ENCODE measurements around the gene ATP6V0A4. TPM values are rescaled to one million over a fixed set of nuclear protein-coding genes. Genes with fewer than 3 reads are reported as not detected.
"Not testable (repeated sequence)": the region's sequence is repeated elsewhere in the genome, so short reads cannot be mapped to it uniquely, and the experiment has no call there.

ATP6V0A4 gene
- total RNA-seq, 2 donors from 2014 or later: 0.38 to 0.74 TPM

DNA sequence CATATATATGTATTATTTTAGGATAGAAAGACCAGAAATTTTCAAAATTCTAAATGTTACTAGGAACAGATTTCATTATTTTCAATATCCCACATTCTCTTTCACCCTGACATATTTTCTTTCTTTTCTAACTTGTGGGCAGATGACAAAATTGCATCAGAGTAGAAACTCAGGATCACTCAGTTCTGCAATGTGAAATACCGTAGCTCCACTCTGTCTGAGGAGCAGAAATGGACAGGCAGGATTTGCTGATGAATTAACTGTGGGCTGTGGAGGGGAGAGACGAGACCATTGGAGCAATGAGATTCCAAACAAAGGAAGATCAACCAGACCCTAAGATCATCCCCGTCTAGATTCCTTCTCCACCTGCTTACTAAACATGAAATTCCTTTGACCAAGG is 59.9 kb downstream of the ATP6V0A4 start:
- DNase-seq: no peak
- H3K27ac Mint-ChIP-seq: no peak overlapping the region
- peaks cover 0 to 2% of the 10 kb centered on the region in 2 donors for H3K9me3 Mint-ChIP-seq
- peaks cover 11% of the 10 kb centered on the region for H3K4me1 Mint-ChIP-seq (ENCODE audit: low read depth)
- H3K36me3 Mint-ChIP-seq (ENCODE audit: insufficient read depth in 2 of 2): peaks cover 2 to 6% of the 10 kb centered on the region in 2 donors
- peaks cover 12% of the 10 kb centered on the region for H3K27me3 Mint-ChIP-seq (ENCODE audit: low read depth)
- no peak overlapping the region for H3K4me3 Mint-ChIP-seq
- ATAC-seq (replicated peaks in 1 of 2): no peak

DNA sequence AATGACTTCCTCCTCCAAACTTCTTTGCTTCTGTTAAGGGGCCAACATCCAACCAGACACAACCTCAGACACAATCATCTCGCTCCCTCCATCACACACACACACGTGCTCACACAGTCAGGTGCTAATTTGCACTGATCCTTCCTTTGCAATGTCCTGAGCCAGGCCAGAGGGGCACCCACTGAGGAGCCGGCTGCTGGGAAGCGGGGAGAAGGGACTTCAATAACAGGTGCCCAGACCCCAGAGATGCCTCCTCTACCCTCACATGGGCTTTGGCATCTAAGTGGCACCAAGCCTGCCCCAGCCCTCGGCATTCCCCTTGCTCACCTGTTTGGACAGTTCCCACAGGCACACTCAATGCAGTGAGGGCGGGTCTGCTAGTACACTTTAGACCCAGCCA is 62.6 kb downstream of the ATP6V0A4 start:
- Mint-ChIP-seq H3K36me3 (ENCODE audit: insufficient read depth in 2 of 2) (peaks cover 2 to 6% of the 10 kb centered on the region in 2 donors), H3K9me3 (peaks cover 0 to 2% of the 10 kb centered on the region in 2 donors), H3K4me1 (ENCODE audit: low read depth) (peaks cover 17% of the 10 kb centered on the region), H3K27ac (no peak overlapping the region), H3K27me3 (ENCODE audit: low read depth) (peaks cover 12% of the 10 kb centered on the region), H3K4me3 (no peak overlapping the region)
- no peak for ATAC-seq (replicated peaks in 1 of 2)
- no peak for DNase-seq

DNA sequence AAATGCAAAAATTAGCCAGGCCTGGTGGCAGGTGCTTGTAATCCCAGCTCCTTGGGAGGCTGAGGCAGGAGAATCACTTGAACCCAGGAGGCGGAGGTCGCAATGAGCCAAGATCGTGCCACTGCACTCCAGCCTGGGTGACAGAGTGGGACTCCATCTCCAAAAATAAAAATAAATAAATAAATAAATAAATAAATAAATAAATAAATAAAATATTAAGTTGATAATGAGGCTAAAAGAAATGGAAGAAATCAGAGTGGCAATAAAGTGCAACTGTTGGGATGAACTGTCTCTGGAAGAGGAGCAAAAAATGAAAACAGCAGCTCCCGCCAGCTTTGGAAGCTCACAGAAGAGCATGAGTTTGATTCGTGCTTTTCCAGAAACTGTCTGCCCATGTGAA is 66.3 kb downstream of the ATP6V0A4 start:
- not testable (repeated sequence) for H3K4me1 Mint-ChIP-seq (ENCODE audit: low read depth); H3K9me3 Mint-ChIP-seq; H3K36me3 Mint-ChIP-seq (ENCODE audit: insufficient read depth in 2 of 2); H3K27me3 Mint-ChIP-seq (ENCODE audit: low read depth); ATAC-seq (replicated peaks in 1 of 2); H3K27ac Mint-ChIP-seq; H3K4me3 Mint-ChIP-seq; DNase-seq

DNA sequence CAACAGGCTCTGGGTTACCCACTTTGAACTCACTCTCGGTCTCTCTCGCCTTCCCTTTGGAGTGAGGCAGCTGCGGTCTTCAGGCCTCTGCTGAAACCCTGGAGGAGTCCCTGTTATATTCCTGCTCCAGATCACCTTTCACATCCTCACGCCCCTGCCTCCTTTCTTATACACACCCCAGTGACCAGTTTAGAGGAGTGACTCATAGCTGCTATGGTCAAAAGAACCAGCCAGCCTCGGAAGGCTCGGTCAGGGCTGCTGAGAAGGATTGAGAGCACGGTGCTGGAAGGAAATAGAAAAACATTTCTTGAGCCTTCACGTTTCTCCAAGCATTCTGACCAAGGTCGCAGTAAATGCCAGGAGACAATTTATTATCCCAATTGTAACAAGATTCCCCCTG is 68.6 kb downstream of the ATP6V0A4 start:
- Mint-ChIP-seq H3K4me3 (no peak overlapping the region), H3K9me3 (peaks cover 0 to 2% of the 10 kb centered on the region in 2 donors), H3K27ac (no peak overlapping the region), H3K4me1 (ENCODE audit: low read depth) (peaks cover 7% of the 10 kb centered on the region), H3K36me3 (ENCODE audit: insufficient read depth in 2 of 2) (no peaks in the 10 kb centered on the region), H3K27me3 (ENCODE audit: low read depth) (no peaks in the 10 kb centered on the region)
- no peak for DNase-seq
- no peak for ATAC-seq (replicated peaks in 1 of 2)

DNA sequence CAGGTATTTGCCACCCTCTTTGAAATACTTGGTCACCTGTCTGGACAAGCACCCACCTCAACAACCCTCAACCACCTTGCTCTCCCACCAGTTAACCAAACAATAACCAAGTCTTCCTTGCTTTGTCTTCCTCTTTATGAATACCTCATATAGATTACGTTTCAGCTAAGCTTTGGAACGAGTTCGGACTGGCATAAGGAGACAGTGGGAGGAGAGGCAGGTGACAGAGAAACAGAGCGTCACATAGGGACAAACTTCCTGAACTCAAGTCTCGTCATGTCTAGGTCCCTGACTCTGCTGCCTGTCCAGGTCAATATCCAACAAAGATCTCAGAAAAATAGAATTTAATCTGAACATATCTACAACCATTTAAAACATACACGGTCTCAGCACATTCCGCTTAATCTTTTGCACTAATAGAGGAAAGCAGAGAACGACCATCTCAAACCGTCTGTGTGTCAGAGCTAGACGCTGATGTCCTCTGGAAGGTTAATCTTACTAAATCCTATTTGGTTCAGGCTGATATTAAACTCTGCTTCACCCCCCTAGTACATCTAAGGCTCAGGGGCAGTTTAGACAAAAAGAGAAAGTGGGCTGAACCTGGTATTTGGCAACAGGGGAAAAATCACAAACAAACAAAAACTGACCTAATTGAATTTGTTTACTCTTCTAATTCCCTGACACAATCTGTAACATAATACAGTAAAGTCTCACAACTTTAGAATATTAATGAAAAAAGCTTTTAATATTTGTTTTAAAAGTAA is 70.5 kb downstream of the ATP6V0A4 start:
- no peak overlapping the region for H3K27ac Mint-ChIP-seq
- H3K9me3 Mint-ChIP-seq: peaks cover 0 to 2% of the 10 kb centered on the region in 2 donors
- peaks cover 1% of the 10 kb centered on the region for H3K4me1 Mint-ChIP-seq (ENCODE audit: low read depth)
- H3K36me3 Mint-ChIP-seq (ENCODE audit: insufficient read depth in 2 of 2): no peaks in the 10 kb centered on the region
- ATAC-seq (replicated peaks in 1 of 2): no peak
- no peak overlapping the region for H3K4me3 Mint-ChIP-seq
- H3K27me3 Mint-ChIP-seq (ENCODE audit: low read depth): no peaks in the 10 kb centered on the region
- DNase-seq: no peak

DNA sequence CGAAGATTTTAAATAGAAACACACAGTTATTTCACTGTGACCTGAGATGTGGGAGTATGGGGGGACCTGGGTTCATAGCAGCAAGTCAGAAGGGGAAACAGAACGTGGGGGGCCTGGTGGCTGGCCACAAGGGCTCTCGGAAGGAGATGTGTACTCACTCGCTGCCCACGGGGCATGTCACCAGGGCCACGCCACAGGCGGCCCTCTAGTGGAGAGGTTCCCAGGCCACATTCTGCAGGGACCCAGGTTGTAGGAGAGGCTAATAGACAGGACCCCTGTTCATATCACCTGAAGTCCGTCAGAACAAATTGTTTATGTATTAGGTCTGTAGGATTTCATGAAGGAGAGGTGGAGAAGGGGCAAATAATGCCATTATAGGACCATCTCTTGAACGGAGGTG is 71.7 kb downstream of the ATP6V0A4 start:
- Mint-ChIP-seq H3K36me3 (ENCODE audit: insufficient read depth in 2 of 2) (no peaks in the 10 kb centered on the region), H3K27me3 (ENCODE audit: low read depth) (no peaks in the 10 kb centered on the region), H3K4me1 (ENCODE audit: low read depth) (no peaks in the 10 kb centered on the region), H3K9me3 (peaks cover 0 to 2% of the 10 kb centered on the region in 2 donors), H3K4me3 (no peak overlapping the region), H3K27ac (no peak overlapping the region)
- DNase-seq (no peak), ATAC-seq (replicated peaks in 1 of 2) (no peak)

DNA sequence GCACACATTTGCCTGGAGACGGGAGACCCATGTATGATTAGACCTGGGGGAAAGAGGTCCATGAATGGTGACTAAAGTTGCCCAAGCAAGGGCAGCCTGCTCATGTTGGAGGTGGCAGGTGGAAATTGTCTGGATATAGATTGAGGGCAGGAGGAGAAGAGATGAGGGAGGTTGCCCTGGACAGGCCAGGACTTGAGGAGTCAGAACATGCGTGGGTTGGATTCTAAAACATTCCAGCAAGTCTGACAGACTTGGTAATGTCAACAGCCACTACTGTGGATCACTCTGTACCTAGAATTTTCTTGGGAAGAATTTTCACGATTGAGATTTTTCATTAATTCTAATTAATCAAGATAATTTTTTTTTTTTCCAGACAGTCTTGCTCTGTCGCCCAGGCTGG is 77.7 kb downstream of the ATP6V0A4 start:
- Mint-ChIP-seq H3K27ac (no peak overlapping the region), H3K36me3 (ENCODE audit: insufficient read depth in 2 of 2) (no peaks in the 10 kb centered on the region), H3K27me3 (ENCODE audit: low read depth) (peaks cover 27% of the 10 kb centered on the region), H3K4me1 (ENCODE audit: low read depth) (peaks cover 20% of the 10 kb centered on the region), H3K4me3 (no peak overlapping the region), H3K9me3 (no peaks in the 10 kb centered on the region)
- no peak for ATAC-seq (replicated peaks in 1 of 2)
- no peak for DNase-seq

DNA sequence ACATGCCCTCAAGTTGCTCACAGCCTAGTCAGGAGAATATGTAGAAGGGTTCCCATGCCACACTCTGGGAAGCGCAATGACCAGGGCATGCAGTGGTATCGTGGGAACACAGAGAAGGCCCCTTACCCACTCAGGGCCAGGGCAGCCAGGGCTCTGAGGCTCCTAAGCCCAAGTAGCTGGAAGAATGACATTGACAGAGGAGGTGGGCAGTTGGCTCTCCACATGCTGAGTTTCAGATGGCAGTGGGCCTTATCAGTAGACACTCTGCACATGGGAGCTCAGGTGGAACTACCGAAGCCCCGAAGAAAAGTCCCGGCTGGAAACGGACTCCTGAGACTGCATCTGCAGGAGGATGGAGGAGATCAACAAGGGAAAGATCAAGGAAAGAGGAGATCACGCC is 81.1 kb downstream of the ATP6V0A4 start:
- Mint-ChIP-seq H3K27ac (no peak overlapping the region), H3K27me3 (ENCODE audit: low read depth) (peaks cover 27% of the 10 kb centered on the region), H3K4me1 (ENCODE audit: low read depth) (peaks cover 33% of the 10 kb centered on the region), H3K9me3 (no peaks in the 10 kb centered on the region), H3K36me3 (ENCODE audit: insufficient read depth in 2 of 2) (no peaks in the 10 kb centered on the region), H3K4me3 (peak overlapping the region in 1 of 2 donors; percentile 31)
- DNase-seq (no peak), ATAC-seq (replicated peaks in 1 of 2) (no peak)

DNA sequence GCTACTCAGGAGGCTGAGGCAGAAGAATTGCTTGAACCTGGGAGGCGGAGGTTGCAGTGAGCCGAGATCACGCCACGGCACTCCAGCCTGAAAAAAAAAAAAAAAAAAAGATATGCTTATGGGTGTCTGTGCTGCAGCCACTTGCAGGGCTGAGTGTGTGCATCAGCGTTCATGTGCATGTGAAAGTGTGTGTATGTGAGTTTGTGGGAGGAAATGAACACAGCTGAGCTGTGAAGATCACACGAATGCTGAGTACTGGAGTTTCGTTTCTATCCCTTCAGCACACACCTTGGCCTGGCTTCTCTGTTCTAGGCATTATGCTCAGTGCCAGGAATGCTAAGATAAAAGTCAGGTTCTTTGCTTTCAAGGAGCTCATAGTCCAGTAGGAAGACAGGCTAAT is 84.8 kb downstream of the ATP6V0A4 start:
- ATAC-seq (replicated peaks in 1 of 2) (peak; percentile 52 to 56), DNase-seq (no peak)
- no peaks in the 10 kb centered on the region for H3K9me3 Mint-ChIP-seq
- peak overlapping the region in 1 of 2 donors; percentile 12 for H3K4me3 Mint-ChIP-seq
- peaks cover 32% of the 10 kb centered on the region for H3K4me1 Mint-ChIP-seq (ENCODE audit: low read depth)
- peaks cover 15% of the 10 kb centered on the region for H3K27me3 Mint-ChIP-seq (ENCODE audit: low read depth)
- no peaks in the 10 kb centered on the region for H3K36me3 Mint-ChIP-seq (ENCODE audit: insufficient read depth in 2 of 2)
- peak overlapping the region; percentile 3 for H3K27ac Mint-ChIP-seq

DNA sequence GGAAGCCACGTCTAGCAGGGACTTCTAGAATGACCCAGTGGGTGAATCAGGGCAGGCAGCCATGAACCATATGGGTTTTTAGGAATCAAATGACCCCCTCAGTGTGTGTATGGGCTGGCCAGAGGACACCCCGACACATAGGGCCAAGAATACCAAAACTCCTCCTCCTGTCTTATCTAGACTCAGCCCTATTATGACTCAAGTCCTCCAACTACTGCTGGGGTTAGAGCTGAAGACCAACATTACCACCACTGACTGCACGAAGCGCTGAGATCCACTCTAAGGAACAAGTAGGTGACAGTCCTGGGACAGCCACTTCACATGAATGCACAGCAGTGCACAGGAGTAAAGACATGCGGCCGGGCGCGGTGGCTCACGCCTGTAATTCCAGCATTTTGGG is 85.3 kb downstream of the ATP6V0A4 start:
- peak overlapping the region in 1 of 2 donors; percentile 12 for H3K4me3 Mint-ChIP-seq
- H3K27me3 Mint-ChIP-seq (ENCODE audit: low read depth): peaks cover 10% of the 10 kb centered on the region
- DNase-seq: no peak
- H3K9me3 Mint-ChIP-seq: no peaks in the 10 kb centered on the region
- peaks cover 27% of the 10 kb centered on the region for H3K4me1 Mint-ChIP-seq (ENCODE audit: low read depth)
- no peak overlapping the region for H3K27ac Mint-ChIP-seq
- peak; percentile 28 to 34 for ATAC-seq (replicated peaks in 1 of 2)
- H3K36me3 Mint-ChIP-seq (ENCODE audit: insufficient read depth in 2 of 2): no peaks in the 10 kb centered on the region

DNA sequence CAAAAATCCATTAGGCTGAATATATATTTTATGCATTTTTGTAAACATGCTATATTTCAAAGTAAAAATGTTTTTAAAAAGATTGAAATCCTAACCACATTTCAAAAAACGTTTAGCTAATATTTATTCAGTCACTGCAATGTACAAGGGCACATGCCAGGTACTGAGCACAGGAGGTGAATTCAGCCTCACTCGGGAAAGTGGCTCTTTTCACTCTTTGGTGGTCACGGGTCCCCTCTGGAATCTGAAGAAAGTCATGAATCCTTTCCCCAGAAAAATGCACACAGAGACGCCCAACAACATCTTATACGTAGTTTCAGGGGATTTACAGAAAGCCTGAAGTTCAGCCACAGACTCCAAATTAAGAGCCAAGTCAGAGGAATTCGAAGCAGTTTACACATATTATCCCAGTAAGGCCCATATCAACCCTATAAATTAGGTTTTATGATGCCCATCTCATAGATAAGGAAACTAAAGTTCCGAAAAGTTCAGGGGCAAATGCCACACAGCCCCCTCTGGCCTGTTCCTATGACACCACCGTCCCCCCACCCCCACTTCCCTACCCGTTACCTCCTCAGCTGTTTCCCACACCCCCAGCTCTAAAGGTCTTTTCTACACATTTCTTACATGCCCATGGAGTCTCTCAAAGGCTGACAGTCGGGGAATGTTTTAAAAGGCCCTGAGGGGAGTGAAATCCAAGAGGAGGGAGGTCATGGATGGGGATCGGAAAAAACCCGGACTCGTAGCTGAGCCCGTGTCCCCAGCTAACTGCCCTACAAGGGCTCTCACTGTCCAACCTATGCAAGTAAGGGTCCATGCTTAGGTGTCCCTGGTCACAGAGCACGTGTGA is 87.2 kb downstream of the ATP6V0A4 start:
- H3K36me3 Mint-ChIP-seq (ENCODE audit: insufficient read depth in 2 of 2): no peaks in the 10 kb centered on the region
- H3K4me3 Mint-ChIP-seq: no peak overlapping the region
- DNase-seq: no peak

DNA sequence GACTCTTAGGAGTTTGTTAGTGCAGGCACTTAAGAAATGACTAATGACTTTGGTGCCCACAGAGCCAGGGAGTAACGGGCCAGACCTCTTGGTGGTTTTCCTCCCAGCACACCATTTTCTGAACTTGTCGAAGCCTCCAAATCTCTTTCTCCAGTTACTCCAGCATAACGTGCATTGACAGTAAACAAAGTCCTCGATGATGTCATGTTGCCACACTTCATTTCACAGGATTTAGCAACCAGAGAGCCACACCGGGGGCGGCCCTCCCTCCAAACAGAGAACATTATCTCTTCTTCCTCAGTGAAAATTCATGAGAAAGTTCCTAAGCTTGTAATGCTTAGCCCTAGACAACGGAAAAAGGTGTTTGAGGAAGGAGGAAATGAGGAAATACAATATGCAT is 92.8 kb downstream of the ATP6V0A4 start:
- no peak for ATAC-seq (replicated peaks in 1 of 2)
- no peaks in the 10 kb centered on the region for H3K9me3 Mint-ChIP-seq
- no peak overlapping the region for H3K4me3 Mint-ChIP-seq
- H3K4me1 Mint-ChIP-seq (ENCODE audit: low read depth): peaks cover 6% of the 10 kb centered on the region
- no peaks in the 10 kb centered on the region for H3K27me3 Mint-ChIP-seq (ENCODE audit: low read depth)
- H3K36me3 Mint-ChIP-seq (ENCODE audit: insufficient read depth in 2 of 2): no peaks in the 10 kb centered on the region
- no peak for DNase-seq
- no peak overlapping the region for H3K27ac Mint-ChIP-seq

More for the DNA sequence above, 87.2 kb downstream of the ATP6V0A4 start:
- ATAC-seq (replicated peaks in 1 of 2): no peak
- H3K27ac Mint-ChIP-seq: no peak overlapping the region
- H3K4me1 Mint-ChIP-seq (ENCODE audit: low read depth): peaks cover 19% of the 10 kb centered on the region
- H3K27me3 Mint-ChIP-seq (ENCODE audit: low read depth): no peaks in the 10 kb centered on the region
- H3K9me3 Mint-ChIP-seq: no peaks in the 10 kb centered on the region

DNA sequence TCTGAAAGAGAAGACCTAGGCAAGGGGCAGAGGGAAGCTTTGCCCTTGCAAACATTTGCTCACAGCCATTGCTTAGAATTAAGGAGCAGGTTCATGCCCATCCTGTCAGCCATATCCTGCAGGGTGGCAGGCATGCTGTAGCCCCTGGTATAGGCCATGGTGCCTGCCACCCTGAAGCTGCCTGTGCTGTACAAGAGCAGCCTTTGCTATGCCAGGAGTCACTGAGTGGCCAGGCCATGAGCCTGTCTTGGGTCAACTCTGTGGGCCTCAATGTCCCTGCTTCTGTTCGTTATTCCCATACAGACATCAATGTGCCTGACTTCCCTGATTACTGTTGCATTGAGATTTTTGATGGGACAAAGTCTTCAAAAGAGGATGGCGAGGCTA is 96.5 kb downstream of the ATP6V0A4 start:
- ATAC-seq (replicated peaks in 1 of 2): no peak
- no peaks in the 10 kb centered on the region for H3K36me3 Mint-ChIP-seq (ENCODE audit: insufficient read depth in 2 of 2)
- H3K9me3 Mint-ChIP-seq: no peaks in the 10 kb centered on the region
- no peaks in the 10 kb centered on the region for H3K4me1 Mint-ChIP-seq (ENCODE audit: low read depth)
- DNase-seq: no peak
- no peak overlapping the region for H3K27ac Mint-ChIP-seq
- H3K4me3 Mint-ChIP-seq: no peak overlapping the region
- H3K27me3 Mint-ChIP-seq (ENCODE audit: low read depth): no peaks in the 10 kb centered on the region

All from activated T-cell treated with anti-CD3 and anti-CD28 coated beads, Interleukin-2, amount 50 U/mL, for 72 hours (primary cell).